ENCODE measurements around the gene TMEM138.

- TF ChIP-seq CTCF (IDR thresholded peaks at IDR 0.05; ENCODE audit: low read depth, low read length, missing input control) (no peak), GABPA (IDR thresholded peaks at IDR 0.05 in 1 of 2, conservative IDR thresholded peaks at IDR 0.05 in 1 of 2) (no peak), EGR1 (IDR thresholded peaks at IDR 0.05; ENCODE audit: low read depth in 2 of 2) (no peak), RXRA (IDR thresholded peaks at IDR 0.05) (no peak), RAD21 (IDR thresholded peaks at IDR 0.05) (no peak), NR2F2 (IDR thresholded peaks at IDR 0.05) (no peak), JUND (IDR thresholded peaks at IDR 0.05) (no peak), ATF3 (IDR thresholded peaks at IDR 0.05) (no peak), TAF1 (conservative IDR thresholded peaks at IDR 0.05) (no peak)
- TF ChIP-seq, protein P1, sequence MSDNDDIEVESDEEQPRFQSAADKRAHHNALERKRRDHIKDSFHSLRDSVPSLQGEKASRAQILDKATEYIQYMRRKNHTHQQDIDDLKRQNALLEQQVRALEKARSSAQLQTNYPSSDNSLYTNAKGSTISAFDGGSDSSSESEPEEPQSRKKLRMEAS (IDR thresholded peaks at IDR 0.05): no peak
Measured at GRCh38 chr11:61339490-61339878, 22.7 kb upstream of the TMEM138 start.
